Measurements from ENCODE around the gene CUX1. TPM values are rescaled to one million over a fixed set of nuclear protein-coding genes. Genes with fewer than 3 reads are reported as not detected.

The CUX1 gene
- total and polyA plus RNA-seq, 10 of the 15 experiments (the other 5 are each of a cell fraction or from before 2014, with no cell fraction given), result 6.1 to 48.6 (median 25.9) TPM

DNA sequence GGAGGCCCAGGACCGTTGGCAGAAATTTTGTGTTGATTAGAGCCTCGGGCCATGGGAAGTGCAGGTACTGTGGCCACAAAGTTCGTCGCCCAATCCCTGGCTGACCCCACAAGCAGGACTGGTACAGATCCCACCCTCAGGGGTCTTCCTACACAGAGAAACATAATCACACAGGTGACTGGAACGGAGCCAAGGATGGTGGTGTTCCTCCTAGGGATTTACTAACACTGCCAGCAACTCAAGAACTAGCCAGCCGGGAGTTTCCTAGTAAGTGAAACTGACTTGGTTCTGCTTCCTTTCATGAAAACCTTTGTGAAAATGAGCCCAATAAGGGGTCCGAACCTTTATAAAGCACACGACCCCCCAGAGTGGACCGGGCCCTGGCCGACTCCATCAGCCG is 5.7 kb downstream of the CUX1 start:
- H2AFZ ChIP-seq (ENCODE audit: control insufficient read depth, low read depth, low read length), result no peak overlapping the region
- H4K20me1 ChIP-seq (ENCODE audit: control insufficient read depth, insufficient read depth), result no peaks in the 10 kb centered on the region
- H3K36me3 ChIP-seq (ENCODE audit: control insufficient read depth in 2 of 2, insufficient read depth in 2 of 2, low read length in 1 of 2), result peaks cover 1 to 9% of the 10 kb centered on the region in 2 experiments; a peak in 2 of 4 replicates
- WGBS (ENCODE audit: insufficient coverage, insufficient replicate concordance, low lambda C conversion rate, missing lambda C conversion rate), result 91% methylated on average over 11 of the region's 11 CpGs
- no peaks in the 10 kb centered on the region for H3K27me3 ChIP-seq (replicated peaks in 1 of 2; ENCODE audit: control insufficient read depth in 2 of 2, insufficient read depth in 2 of 2, low read length in 1 of 2)
- CTCF ChIA-PET, result interaction anchor here (0.8 to 1.3 kb wide), 2 partner anchors 33 to 79 kb away, joined by 3 to 5 read pairs; no protein-coding TSS in a partner anchor
- H3K9ac ChIP-seq (ENCODE audit: control insufficient read depth, insufficient read depth, low read length), result no peak overlapping the region
- no peak overlapping the region; the same call in 1 of the 2 replicates for H3K4me2 ChIP-seq (ENCODE audit: control insufficient read depth, insufficient read depth)
- in situ Hi-C loops (cut with MboI), result no loop called here
- H3K9me3 ChIP-seq (replicated peaks; ENCODE audit: control insufficient read depth, insufficient read depth, low read length), result no peaks in the 10 kb centered on the region
- SMC1A ChIA-PET (ENCODE audit: uncharacterized antibody, unreplicated experiment), result interaction anchor here (0.7 to 1.1 kb wide), 2 partner anchors 98 to 285 kb away, joined by 3 to 4 read pairs; no protein-coding TSS in a partner anchor
- no peak overlapping the region for H3K27ac ChIP-seq (ENCODE audit: control insufficient read depth, insufficient read depth)
- H3K4me3 ChIP-seq, result no peak overlapping the region
- RAD21 ChIA-PET (ENCODE audit: unreplicated experiment), result no interaction called here
- FAIRE-seq (no peak), DNase-seq (ENCODE audit: low read depth, low spot score) (no peak), ATAC-seq (no peak)
- intact Hi-C loops (cut with micrococcal nuclease; ENCODE audit: unreplicated experiment), result no loop called here
- POLR2A ChIA-PET, result no interaction called here
- H3K79me2 ChIP-seq (ENCODE audit: control insufficient read depth, insufficient read depth, low read length), result peaks cover 71% of the 10 kb centered on the region
- H3K4me1 ChIP-seq (ENCODE audit: control insufficient read depth, insufficient read depth, low read length), result peaks cover 4% of the 10 kb centered on the region; the same call in 1 of the 2 replicates
- no TSS peak for BruUV-seq (replicated peaks)
- TF ChIP-seq HDAC2 (IDR thresholded peaks at IDR 0.05), result no peak
- no peak for TF ChIP-seq MAX (IDR thresholded peaks at IDR 0.05; ENCODE audit: low read depth, low read length)
- no peak for TF ChIP-seq JUNB (IDR thresholded peaks at IDR 0.05)
- TF ChIP-seq PBX3 (IDR thresholded peaks at IDR 0.05; ENCODE audit: insufficient replicate concordance, low read depth, low read length), result no peak
- no peak for TF ChIP-seq NFYA (IDR thresholded peaks at IDR 0.05; ENCODE audit: borderline replicate concordance, low read depth, low read length)
- TF ChIP-seq, protein P1, sequence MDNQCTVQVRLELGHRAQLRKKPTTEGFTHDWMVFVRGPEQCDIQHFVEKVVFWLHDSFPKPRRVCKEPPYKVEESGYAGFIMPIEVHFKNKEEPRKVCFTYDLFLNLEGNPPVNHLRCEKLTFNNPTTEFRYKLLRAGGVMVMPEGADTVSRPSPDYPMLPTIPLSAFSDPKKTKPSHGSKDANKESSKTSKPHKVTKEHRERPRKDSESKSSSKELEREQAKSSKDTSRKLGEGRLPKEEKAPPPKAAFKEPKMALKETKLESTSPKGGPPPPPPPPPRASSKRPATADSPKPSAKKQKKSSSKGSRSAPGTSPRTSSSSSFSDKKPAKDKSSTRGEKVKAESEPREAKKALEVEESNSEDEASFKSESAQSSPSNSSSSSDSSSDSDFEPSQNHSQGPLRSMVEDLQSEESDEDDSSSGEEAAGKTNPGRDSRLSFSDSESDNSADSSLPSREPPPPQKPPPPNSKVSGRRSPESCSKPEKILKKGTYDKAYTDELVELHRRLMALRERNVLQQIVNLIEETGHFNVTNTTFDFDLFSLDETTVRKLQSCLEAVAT (IDR thresholded peaks at IDR 0.05), result no peak
- no peak for TF ChIP-seq USF2 (IDR thresholded peaks at IDR 0.05; ENCODE audit: borderline replicate concordance, low read depth, low read length)
- TF ChIP-seq NR2C2 (IDR thresholded peaks at IDR 0.05; ENCODE audit: borderline replicate concordance, control insufficient read depth, insufficient read length, low read depth), result no peak
- TF ChIP-seq ATF2 (IDR thresholded peaks at IDR 0.05; ENCODE audit: low read length), result no peak
- TF ChIP-seq HDAC6 (IDR thresholded peaks at IDR 0.05; ENCODE audit: unreplicated experiment), result no peak
- TF ChIP-seq, protein P2, sequence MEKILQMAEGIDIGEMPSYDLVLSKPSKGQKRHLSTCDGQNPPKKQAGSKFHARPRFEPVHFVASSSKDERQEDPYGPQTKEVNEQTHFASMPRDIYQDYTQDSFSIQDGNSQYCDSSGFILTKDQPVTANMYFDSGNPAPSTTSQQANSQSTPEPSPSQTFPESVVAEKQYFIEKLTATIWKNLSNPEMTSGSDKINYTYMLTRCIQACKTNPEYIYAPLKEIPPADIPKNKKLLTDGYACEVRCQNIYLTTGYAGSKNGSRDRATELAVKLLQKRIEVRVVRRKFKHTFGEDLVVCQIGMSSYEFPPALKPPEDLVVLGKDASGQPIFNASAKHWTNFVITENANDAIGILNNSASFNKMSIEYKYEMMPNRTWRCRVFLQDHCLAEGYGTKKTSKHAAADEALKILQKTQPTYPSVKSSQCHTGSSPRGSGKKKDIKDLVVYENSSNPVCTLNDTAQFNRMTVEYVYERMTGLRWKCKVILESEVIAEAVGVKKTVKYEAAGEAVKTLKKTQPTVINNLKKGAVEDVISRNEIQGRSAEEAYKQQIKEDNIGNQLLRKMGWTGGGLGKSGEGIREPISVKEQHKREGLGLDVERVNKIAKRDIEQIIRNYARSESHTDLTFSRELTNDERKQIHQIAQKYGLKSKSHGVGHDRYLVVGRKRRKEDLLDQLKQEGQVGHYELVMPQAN (conservative IDR thresholded peaks at IDR 0.05), result no peak
- no peak for TF ChIP-seq BHLHE40 (IDR thresholded peaks at IDR 0.05; ENCODE audit: borderline replicate concordance in 1 of 2, low read depth in 2 of 2, low read length in 1 of 2)
- TF ChIP-seq SMAD1 (IDR thresholded peaks at IDR 0.05; ENCODE audit: low read depth, partially characterized antibody), result no peak
- no peak for TF ChIP-seq ATF3 (IDR thresholded peaks at IDR 0.05; ENCODE audit: borderline replicate concordance, extremely low read depth, low read depth, low read length)
